Measurements from ENCODE around the gene PCTP. TPM values are rescaled to one million over a fixed set of nuclear protein-coding genes. Genes with fewer than 3 reads are reported as not detected.

Gene PCTP
- polyA plus RNA-seq, 1 of the 3 experiments (the other 2 are of a cell fraction) = 20.8 TPM

- TF ChIP-seq FOXM1 (IDR thresholded peaks at IDR 0.05; ENCODE audit: low read depth) = no peak
- TF ChIP-seq RXRA (IDR thresholded peaks at IDR 0.05; ENCODE audit: borderline replicate concordance, low read depth) = no peak
- TF ChIP-seq RCOR1 (IDR thresholded peaks at IDR 0.05; ENCODE audit: low read length) = peak; percentile 9; the same call in 1 of the 2 replicates
- no peak for TF ChIP-seq RAD21 (IDR thresholded peaks at IDR 0.05; ENCODE audit: low read length)
- no peak for TF ChIP-seq TAF1 (IDR thresholded peaks at IDR 0.05; ENCODE audit: borderline replicate concordance, low read depth, low read length)
- TF ChIP-seq ELF1 (IDR thresholded peaks at IDR 0.05) = no peak
- peak; percentile 62; the same call in 1 of the 2 replicates for TF ChIP-seq MXI1 (IDR thresholded peaks at IDR 0.05; ENCODE audit: low read depth, low read length)
- TF ChIP-seq SMC3 (IDR thresholded peaks at IDR 0.05; ENCODE audit: low read depth, low read length) = no peak
- TF ChIP-seq FOXJ3 (CRISPR knock-in tag; IDR thresholded peaks at IDR 0.05) = no peak
- TF ChIP-seq, protein P1, sequence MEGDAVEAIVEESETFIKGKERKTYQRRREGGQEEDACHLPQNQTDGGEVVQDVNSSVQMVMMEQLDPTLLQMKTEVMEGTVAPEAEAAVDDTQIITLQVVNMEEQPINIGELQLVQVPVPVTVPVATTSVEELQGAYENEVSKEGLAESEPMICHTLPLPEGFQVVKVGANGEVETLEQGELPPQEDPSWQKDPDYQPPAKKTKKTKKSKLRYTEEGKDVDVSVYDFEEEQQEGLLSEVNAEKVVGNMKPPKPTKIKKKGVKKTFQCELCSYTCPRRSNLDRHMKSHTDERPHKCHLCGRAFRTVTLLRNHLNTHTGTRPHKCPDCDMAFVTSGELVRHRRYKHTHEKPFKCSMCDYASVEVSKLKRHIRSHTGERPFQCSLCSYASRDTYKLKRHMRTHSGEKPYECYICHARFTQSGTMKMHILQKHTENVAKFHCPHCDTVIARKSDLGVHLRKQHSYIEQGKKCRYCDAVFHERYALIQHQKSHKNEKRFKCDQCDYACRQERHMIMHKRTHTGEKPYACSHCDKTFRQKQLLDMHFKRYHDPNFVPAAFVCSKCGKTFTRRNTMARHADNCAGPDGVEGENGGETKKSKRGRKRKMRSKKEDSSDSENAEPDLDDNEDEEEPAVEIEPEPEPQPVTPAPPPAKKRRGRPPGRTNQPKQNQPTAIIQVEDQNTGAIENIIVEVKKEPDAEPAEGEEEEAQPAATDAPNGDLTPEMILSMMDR (IDR thresholded peaks at IDR 0.05) = no peak
Measured at GRCh38 chr17:55768936-55769624, 18.2 kb downstream of the PCTP start (continued).

- TF ChIP-seq ELF1 (IDR thresholded peaks at IDR 0.05) = no peak
- TF ChIP-seq EP300 (IDR thresholded peaks at IDR 0.05; ENCODE audit: borderline replicate concordance in 1 of 2, low read depth in 1 of 2, low read length in 1 of 2) = no peak
- TF ChIP-seq EZH2phosphoT487 (IDR thresholded peaks at IDR 0.05; ENCODE audit: borderline replicate concordance, low read depth) = no peak
- no peak for TF ChIP-seq FOXJ3 (CRISPR knock-in tag; IDR thresholded peaks at IDR 0.05)
- TF ChIP-seq RAD21 (IDR thresholded peaks at IDR 0.05; ENCODE audit: low read length) = no peak
- TF ChIP-seq YY1 (IDR thresholded peaks at IDR 0.05; ENCODE audit: low read depth) = no peak
- no peak for TF ChIP-seq FOXM1 (IDR thresholded peaks at IDR 0.05; ENCODE audit: low read depth)
- TF ChIP-seq NRF1 (IDR thresholded peaks at IDR 0.05; ENCODE audit: low read depth, low read length) = no peak
- TF ChIP-seq SIN3A (IDR thresholded peaks at IDR 0.05; ENCODE audit: borderline replicate concordance, low read depth, low read length) = no peak
- TF ChIP-seq POLR2AphosphoS5 (IDR thresholded peaks at IDR 0.05; ENCODE audit: low read depth, low read length) = no peak
- TF ChIP-seq, protein P2, sequence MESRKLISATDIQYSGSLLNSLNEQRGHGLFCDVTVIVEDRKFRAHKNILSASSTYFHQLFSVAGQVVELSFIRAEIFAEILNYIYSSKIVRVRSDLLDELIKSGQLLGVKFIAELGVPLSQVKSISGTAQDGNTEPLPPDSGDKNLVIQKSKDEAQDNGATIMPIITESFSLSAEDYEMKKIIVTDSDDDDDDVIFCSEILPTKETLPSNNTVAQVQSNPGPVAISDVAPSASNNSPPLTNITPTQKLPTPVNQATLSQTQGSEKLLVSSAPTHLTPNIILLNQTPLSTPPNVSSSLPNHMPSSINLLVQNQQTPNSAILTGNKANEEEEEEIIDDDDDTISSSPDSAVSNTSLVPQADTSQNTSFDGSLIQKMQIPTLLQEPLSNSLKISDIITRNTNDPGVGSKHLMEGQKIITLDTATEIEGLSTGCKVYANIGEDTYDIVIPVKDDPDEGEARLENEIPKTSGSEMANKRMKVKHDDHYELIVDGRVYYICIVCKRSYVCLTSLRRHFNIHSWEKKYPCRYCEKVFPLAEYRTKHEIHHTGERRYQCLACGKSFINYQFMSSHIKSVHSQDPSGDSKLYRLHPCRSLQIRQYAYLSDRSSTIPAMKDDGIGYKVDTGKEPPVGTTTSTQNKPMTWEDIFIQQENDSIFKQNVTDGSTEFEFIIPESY (IDR thresholded peaks at IDR 0.05; ENCODE audit: borderline replicate concordance, low read depth) = no peak
- TF ChIP-seq GATA2 (CRISPR knock-in tag; IDR thresholded peaks at IDR 0.05) = no peak
- TF ChIP-seq RCOR1 (IDR thresholded peaks at IDR 0.05; ENCODE audit: low read length) = no peak
- H3K9ac ChIP-seq = no peak overlapping the region
- H3K27me3 ChIP-seq (ENCODE audit: insufficient read depth) = no peaks in the 10 kb centered on the region
- ChIA-PET POLR2A (interaction anchor here (0.6 to 1.5 kb wide), 3 partner anchors 19 to 243 kb away, joined by 3 to 4 read pairs (median 3); partner anchors contain the start of gene PCTP), CTCF (interaction anchor here (0.6 to 19.5 kb wide), 53 partner anchors 9 to 778 kb away, joined by 3 to 499 read pairs (median 6); partner anchors contain the start of genes PCTP and TMEM100)
- peaks cover 8% of the 10 kb centered on the region for H3F3A ChIP-seq (replicated peaks; ENCODE audit: insufficient read depth)
- no peak overlapping the region for H3K4me3 ChIP-seq (ENCODE audit: low read depth in 2 of 2, low read length in 1 of 2)
- H3K9me3 ChIP-seq = no peaks in the 10 kb centered on the region
- H3K79me2 ChIP-seq (ENCODE audit: insufficient read depth) = no peaks in the 10 kb centered on the region
- H3K9me2 ChIP-seq = no peaks in the 10 kb centered on the region
- H3K27ac ChIP-seq (ENCODE audit: low read depth in 2 of 2, low read length in 1 of 2) = peak overlapping the region in 1 of 2 experiments; percentile 37; a peak in 1 of 4 replicates
- DNase-seq = no peak
- H3K4me2 ChIP-seq = no peak overlapping the region
- H3K4me1 ChIP-seq (ENCODE audit: control insufficient read depth in 1 of 2, insufficient read depth in 2 of 2, low read depth in 1 of 2, low read length in 1 of 2) = peaks cover 8 to 9% of the 10 kb centered on the region in 2 experiments
- H4K20me1 ChIP-seq (ENCODE audit: insufficient read depth) = peaks cover 11% of the 10 kb centered on the region; the same call in 1 of the 2 replicates
- WGBS (ENCODE audit: low lambda C conversion rate) = 62% methylated on average over 6 of the region's 6 CpGs
- no peak overlapping the region for H2AFZ ChIP-seq (ENCODE audit: low read depth)
- peaks cover 29 to 32% of the 10 kb centered on the region in 2 experiments for H3K36me3 ChIP-seq (replicated peaks in 1 of 2; ENCODE audit: control insufficient read depth in 1 of 2, insufficient read depth in 2 of 2, low read length in 1 of 2)
Measured at GRCh38 chr17:55769625-55770000, 18.8 kb downstream of the PCTP start.
